ENCODE data around the gene PRR33.

The PRR33 gene

GRCh38 chr11:1915795-1916131, 24.1 kb upstream of the PRR33 start:
- no peak for DNase-seq (ENCODE audit: low read depth, low spot score)
- in situ Hi-C loops (cut with HindIII; ENCODE audit: low sequenced_read_pairs): no loop called here
- no peak overlapping the region for H3K4me3 ChIP-seq (ENCODE audit: low read depth, low read length)
- TF ChIP-seq CTCF (IDR thresholded peaks at IDR 0.05; ENCODE audit: low read depth, low read length): no peak

- in situ Hi-C loops (cut with HindIII; ENCODE audit: low sequenced_read_pairs): no loop called here
- no peak for TF ChIP-seq CTCF (IDR thresholded peaks at IDR 0.05; ENCODE audit: low read depth, low read length)
- DNase-seq (ENCODE audit: low read depth, low spot score): no peak
- no peak overlapping the region for H3K4me3 ChIP-seq (ENCODE audit: low read depth, low read length)
Observed at GRCh38 chr11:1913271-1914060, 21.8 kb upstream of the PRR33 start.

GRCh38 chr11:1912289-1912878, 20.7 kb upstream of the PRR33 start:
- no peak for DNase-seq (ENCODE audit: low read depth, low spot score)
- no peak overlapping the region for H3K4me3 ChIP-seq (ENCODE audit: low read depth, low read length)
- in situ Hi-C loops (cut with HindIII; ENCODE audit: low sequenced_read_pairs): no loop called here
- TF ChIP-seq CTCF (IDR thresholded peaks at IDR 0.05; ENCODE audit: low read depth, low read length): no peak

- no peak for DNase-seq (ENCODE audit: low read depth, low spot score)
- in situ Hi-C loops (cut with HindIII; ENCODE audit: low sequenced_read_pairs): no loop called here
- no peak overlapping the region for H3K4me3 ChIP-seq (ENCODE audit: low read depth, low read length)
- no peak for TF ChIP-seq CTCF (IDR thresholded peaks at IDR 0.05; ENCODE audit: low read depth, low read length)
Observed at GRCh38 chr11:1909524-1909923, 17.8 kb upstream of the PRR33 start.

GRCh38 chr11:1908618-1909017, 16.9 kb upstream of the PRR33 start:
- DNase-seq (ENCODE audit: low read depth, low spot score): peak; percentile 10
- TF ChIP-seq CTCF (IDR thresholded peaks at IDR 0.05; ENCODE audit: low read depth, low read length): no peak
- in situ Hi-C loops (cut with HindIII; ENCODE audit: low sequenced_read_pairs): no loop called here
- H3K4me3 ChIP-seq (ENCODE audit: low read depth, low read length): no peak overlapping the region

GRCh38 chr11:1906611-1907423, 15.1 kb upstream of the PRR33 start:
- DNase-seq (ENCODE audit: low read depth, low spot score): no peak
- no peak for TF ChIP-seq CTCF (IDR thresholded peaks at IDR 0.05; ENCODE audit: low read depth, low read length)
- in situ Hi-C loops (cut with HindIII; ENCODE audit: low sequenced_read_pairs): no loop called here
- H3K4me3 ChIP-seq (ENCODE audit: low read depth, low read length): no peak overlapping the region

All from astrocyte of the spinal cord (primary cell).